EH (cell line): ENCODE data around the gene SLAMF6.
"Not testable (repeated sequence)": the region's sequence is repeated elsewhere in the genome, so short reads cannot be mapped to it uniquely, and the experiment has no call there.

ENCODE experiments used
- DNase-seq: peaks from one replicate; pipeline ENCODE4 v3.0.0-alpha.2; 2015; ENCODE audit warnings: low read depth

The SLAMF6 gene

DNA sequence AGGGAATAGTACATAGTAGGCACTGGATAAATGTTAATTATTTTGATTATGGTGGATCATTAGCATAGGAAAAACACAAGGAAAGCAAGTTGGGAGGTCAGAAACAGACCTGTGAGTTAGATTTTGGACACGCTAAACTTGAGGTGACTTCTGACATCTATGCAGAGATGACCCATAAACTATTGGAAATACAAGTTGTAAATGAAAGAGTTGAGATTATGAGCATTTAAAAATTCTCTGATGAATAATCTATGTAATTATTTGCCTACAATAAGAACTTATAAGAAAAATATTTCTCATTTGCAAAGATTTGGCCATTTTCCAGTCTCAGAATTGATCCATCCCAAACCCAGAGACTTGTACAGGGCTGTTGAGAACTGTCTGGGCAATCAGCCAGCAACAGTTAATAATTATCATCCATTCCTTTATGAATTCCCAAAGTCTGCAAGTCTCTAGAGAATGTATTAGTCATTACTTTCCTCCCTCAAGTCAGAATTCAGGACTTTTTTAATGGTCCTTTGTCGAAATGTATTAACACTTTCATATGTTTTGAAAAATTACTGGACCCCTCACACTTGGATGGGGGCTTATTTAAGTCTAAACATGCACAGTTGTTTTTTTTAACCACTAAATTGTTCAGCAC lies 19.4 kb upstream of the SLAMF6 start:
- no peak for DNase-seq

- no peak for DNase-seq
These were observed 18.7 kb upstream of the SLAMF6 start for GRCh38 chr1:160541622-160542302.

DNA sequence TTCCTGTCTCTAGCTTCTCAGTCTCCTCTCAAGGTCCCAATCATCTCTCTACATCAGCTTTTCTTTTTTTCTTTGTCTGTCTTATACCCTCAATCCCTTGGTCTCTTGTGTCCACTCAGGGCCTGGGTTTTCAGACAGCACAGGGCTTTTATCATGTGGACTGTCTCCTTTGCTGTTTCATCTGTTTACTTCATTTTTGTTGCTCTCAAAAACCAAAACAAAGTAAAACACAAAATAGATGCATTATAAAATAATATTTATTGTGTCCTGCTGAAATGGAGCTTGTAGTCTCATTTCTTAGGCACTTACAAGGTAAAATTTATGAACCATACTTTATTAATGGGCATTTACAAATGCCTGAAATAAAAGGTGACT lies 17.8 kb upstream of the SLAMF6 start:
- DNase-seq = no peak

- no peak for DNase-seq
These were observed 17.2 kb upstream of the SLAMF6 start for GRCh38 chr1:160539990-160540858.

GRCh38 chr1:160539684-160539989 lies 16.6 kb upstream of the SLAMF6 start:
- no peak for DNase-seq

- DNase-seq = no peak
These were observed 16.1 kb upstream of the SLAMF6 start for GRCh38 chr1:160538985-160539651.

DNA sequence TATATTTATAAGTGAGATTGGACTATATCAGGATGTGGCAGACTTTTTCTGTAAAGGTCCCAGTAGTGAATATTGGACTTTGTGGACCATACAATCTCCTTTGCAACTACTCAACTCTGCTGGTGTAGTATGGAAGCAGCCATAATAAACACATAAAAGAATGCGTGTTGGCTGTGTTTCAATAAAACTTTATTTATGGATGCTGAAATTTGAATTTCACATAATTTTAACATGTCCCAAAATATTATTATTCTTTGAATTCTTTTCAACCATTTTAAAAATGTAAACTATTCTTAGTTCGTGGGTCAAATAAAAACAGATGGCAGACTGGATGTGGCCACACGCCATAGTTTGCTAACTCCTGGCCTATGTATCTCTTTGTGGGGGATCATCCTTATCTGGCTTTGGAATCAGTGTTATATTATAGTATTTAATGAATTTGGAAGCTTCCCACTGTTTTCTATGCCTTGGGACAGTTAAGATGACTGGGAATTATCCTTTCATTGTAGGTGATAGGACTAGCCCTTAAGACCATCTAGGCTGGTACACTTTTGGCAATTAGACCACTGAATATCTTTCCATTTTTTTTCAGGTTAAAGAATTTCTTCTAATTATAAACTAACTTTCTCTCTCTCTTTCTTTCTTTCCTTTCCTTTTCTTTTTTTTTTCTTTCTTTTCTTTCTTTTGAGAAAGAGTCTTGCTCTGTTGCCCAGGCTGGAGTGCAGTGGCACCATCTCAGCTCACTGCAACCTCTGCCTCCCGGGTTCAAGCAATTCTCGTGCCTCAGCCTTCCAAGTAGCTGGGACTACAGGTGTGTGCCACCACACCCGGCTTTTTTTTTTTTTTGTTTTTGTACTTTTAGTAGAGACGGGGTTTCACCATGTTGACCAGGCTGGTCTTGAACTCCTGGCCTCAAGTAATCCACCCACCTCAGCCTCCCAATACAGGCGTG lies 14.9 kb upstream of the SLAMF6 start:
- DNase-seq = no peak

DNA sequence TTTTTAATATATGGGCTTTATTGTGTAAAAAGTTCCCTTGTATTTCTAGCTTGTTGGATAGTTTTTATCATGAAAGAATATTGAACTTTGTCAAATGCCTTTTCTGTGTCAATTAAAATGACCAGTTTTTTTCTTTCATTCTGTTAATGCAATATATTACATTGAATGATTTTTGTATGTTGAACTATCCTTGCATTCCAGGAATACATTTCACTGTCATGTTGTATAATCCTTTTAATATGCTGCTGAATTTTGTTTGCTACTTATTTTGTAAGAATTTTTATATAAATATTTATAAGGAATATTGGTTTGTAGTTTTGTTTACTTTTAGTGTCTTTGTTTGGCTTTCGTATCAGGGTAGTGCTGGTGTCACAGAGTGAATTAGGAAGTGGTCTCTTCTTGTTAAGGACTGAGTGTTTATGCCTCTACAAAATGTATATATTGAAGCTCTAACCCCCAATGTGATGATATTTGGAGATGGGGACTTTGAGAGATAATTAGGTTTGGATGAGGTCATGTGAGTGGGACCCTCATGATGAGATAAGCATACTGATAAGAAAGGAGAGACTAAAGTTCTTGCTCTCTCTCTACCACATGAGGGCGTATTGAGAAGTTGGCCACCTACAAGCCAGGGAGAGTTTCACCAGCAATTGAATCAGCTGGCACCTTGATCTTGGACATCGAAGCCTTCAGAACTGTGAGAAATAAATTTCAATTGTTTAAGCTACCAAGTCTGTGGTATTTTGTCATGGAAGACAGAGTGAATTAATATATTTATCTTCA lies 12.0 kb upstream of the SLAMF6 start:
- DNase-seq = no peak

DNA sequence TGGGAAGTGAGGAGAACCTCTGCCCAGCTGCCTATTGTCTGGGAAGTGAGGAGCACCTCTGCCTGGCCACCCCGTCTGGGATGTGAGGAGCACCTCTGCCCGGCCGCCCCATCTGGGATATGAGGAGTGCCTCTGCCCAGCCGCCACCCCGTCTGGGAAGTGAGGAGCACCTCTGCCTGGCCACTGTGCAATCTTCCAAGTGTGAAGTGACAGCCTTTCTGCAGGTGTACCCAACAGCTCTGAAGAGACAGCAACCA lies 9.4 kb upstream of the SLAMF6 start:
- not testable (repeated sequence) for DNase-seq

DNA sequence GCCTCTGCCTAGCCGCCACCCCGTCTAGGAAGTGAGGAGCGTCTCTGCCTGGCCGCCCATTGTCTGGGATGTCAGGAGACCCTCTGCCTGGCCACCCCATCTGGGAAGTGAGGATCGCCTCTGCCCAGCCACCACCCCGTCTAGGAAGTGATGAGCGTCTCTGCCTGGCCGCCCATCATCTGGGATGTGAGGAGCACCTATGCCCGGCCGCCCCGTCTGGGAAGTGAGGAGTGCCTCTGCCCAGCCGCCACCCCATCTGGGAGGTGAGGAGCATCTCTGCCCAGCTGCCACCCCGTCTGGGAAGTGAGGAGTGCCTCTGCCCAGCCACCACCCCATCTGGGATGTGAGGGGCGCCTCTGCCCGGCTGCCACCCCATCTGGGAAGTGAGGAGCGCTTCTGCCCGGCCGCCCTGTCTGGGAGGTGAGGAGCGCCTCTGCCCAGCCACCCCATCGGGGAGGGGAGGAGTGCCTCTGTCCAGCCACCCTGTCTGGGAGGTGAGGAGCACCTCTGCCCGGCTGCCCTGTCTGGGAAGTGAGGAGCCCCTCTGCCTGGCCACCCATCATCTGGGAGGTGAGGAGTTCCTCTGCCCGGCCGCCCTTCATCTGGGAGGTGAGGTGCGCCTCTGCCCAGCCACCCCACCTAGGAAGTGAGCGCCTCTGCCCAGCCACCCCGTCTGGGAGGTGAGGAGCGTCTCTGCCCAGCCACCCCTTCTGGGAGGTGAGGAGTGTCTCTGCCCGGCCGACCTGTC lies 8.9 kb upstream of the SLAMF6 start:
- DNase-seq = not testable (repeated sequence)

- not testable (repeated sequence) for DNase-seq
These were observed 6.4 kb upstream of the SLAMF6 start for GRCh38 chr1:160529401-160529952.

GRCh38 chr1:160523789-160524188 lies 734 bp upstream of the SLAMF6 start:
- DNase-seq = not testable (repeated sequence)

DNA sequence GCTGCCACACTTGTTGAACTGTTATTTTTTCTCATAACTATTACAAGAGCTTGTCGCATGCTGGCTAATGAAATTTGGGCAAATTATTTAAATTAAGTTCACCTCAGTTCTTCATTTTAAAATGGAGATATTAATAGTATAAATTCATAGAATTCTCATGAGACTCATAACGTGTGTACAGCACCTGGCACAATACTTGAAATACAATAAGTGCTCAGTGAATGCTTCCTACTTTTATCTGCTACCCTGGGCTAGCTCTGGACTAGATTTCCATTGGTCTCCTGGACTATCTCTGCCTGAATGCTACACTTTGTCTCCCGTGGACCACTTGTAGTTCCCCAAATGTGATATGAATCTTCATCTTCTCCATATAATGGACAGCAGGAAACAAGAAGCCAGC lies 919 bp downstream of the SLAMF6 start:
- DNase-seq = no peak

DNA sequence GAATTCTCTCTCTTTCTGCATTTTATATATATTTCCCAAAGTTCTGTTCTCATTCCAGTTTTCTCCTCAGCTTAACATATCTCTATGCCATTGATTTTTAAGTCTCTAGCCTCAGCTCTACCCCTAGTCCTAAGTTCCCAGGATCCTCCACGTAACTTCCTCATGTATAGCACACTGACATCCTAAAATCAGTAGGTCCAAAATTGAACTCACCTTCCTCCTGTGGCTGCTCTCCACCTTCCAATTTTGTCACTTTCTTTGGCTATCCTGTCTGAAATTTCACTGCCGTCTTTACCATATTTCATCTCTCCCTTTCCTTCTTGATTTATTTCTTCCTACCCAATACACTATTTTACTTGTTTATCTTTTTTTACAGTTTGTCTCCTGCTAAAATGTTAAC lies 1.5 kb downstream of the SLAMF6 start:
- no peak for DNase-seq

GRCh38 chr1:160520999-160521398 lies 2.1 kb downstream of the SLAMF6 start:
- DNase-seq = no peak

GRCh38 chr1:160520582-160520981 lies 2.5 kb downstream of the SLAMF6 start:
- DNase-seq = no peak

- DNase-seq = no peak
These were observed 3.2 kb downstream of the SLAMF6 start for GRCh38 chr1:160519642-160520435.

- DNase-seq = not testable (repeated sequence)
These were observed 5.5 kb downstream of the SLAMF6 start for GRCh38 chr1:160517519-160517918.

DNA sequence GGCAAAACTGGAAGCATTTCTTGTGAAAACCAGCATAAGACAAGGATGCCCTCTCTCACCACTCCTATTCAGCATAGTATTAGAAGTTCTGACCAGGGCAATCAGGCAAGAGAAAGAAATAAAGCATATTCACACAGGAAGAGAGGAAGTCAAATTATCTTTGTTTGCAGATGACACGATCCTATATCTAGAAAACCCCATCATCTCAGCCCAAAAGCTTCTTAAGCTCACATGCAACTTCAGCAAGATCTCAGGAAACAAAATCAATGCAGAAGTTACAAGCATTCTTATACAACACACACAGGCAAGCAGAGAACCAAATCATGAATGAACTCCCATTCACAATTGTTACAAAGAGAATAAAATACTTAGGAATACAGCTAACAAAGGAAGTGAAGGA lies 7.1 kb downstream of the SLAMF6 start:
- DNase-seq = not testable (repeated sequence)
